SK-MEL-5 (cell line): ENCODE data around the gene ZNF469. TPM values are rescaled to one million over a fixed set of nuclear protein-coding genes. Genes with fewer than 3 reads are reported as not detected.

ENCODE experiments used
- DNase-seq: peaks from one replicate; pipeline ENCODE4 v3.0.0-alpha.2; 2016; ENCODE audit warnings: low read depth, low spot score
- in situ Hi-C: cut with HindIII; loops from 2 replicates; pipeline ENCODE4 v1.10.0; 2016; ENCODE audit warnings: low sequenced_read_pairs, high pct_unique_total_duplicates, low pct_unique_long_range_greater_than_20kb
- total RNA-seq: library from RNA; depleted of rRNA; stranded (reverse); fragments of >200 nt; shearing (Covaris generic); gene quantifications from 2 replicates; pipeline ENCODE4 v1.2.3, GENCODE V29; 2014

ZNF469 gene
- total RNA-seq, 1 experiment from 2014 or later: not detected

GRCh38 chr16:88395669-88396584, 13.2 kb downstream of the ZNF469 start:
- in situ Hi-C loops: no loop called here
- DNase-seq: no peak

GRCh38 chr16:88398170-88398873, 15.6 kb downstream of the ZNF469 start:
- in situ Hi-C loops: no loop called here
- DNase-seq: no peak

- in situ Hi-C loops: no loop called here
- no peak for DNase-seq
Observed at GRCh38 chr16:88398874-88399178, 16.1 kb downstream of the ZNF469 start.

- in situ Hi-C loops: no loop called here
- no peak for DNase-seq
Observed at GRCh38 chr16:88400186-88400585, 17.4 kb downstream of the ZNF469 start.

- in situ Hi-C loops: no loop called here
- no peak for DNase-seq
Observed at GRCh38 chr16:88401604-88402246, 19.0 kb downstream of the ZNF469 start.

- in situ Hi-C loops: no loop called here
- no peak for DNase-seq
Observed at GRCh38 chr16:88402551-88403240, 19.9 kb downstream of the ZNF469 start.

- DNase-seq: no peak
- in situ Hi-C loops: no loop called here
Observed at GRCh38 chr16:88403794-88404581, 21.2 kb downstream of the ZNF469 start.

- in situ Hi-C loops: no loop called here
- DNase-seq: no peak
Observed at GRCh38 chr16:88404769-88405168, 22.0 kb downstream of the ZNF469 start.

GRCh38 chr16:88405216-88406060, 22.7 kb downstream of the ZNF469 start:
- DNase-seq: no peak
- in situ Hi-C loops: no loop called here

GRCh38 chr16:88406096-88407041, 23.6 kb downstream of the ZNF469 start:
- in situ Hi-C loops: no loop called here
- no peak for DNase-seq

- in situ Hi-C loops: no loop called here
- no peak for DNase-seq
Observed at GRCh38 chr16:88407042-88407420, 24.3 kb downstream of the ZNF469 start.

GRCh38 chr16:88407807-88408206, 25.0 kb downstream of the ZNF469 start:
- in situ Hi-C loops: no loop called here
- DNase-seq: no peak

GRCh38 chr16:88408561-88409142, 25.9 kb downstream of the ZNF469 start:
- in situ Hi-C loops: no loop called here

GRCh38 chr16:88409296-88410065, 26.7 kb downstream of the ZNF469 start:
- DNase-seq: no peak
- in situ Hi-C loops: no loop called here

More at GRCh38 chr16:88408561-88409142, 25.9 kb downstream of the ZNF469 start:
- no peak for DNase-seq
